Small intestine (tissue), 7 donors: ENCODE data around the gene PF4V1. TPM values are rescaled to one million over a fixed set of nuclear protein-coding genes. Genes with fewer than 3 reads are reported as not detected.
"Not testable (repeated sequence)": the region's sequence is repeated elsewhere in the genome, so short reads cannot be mapped to it uniquely, and the experiment has no call there.

Source experiments
- DNase-seq, 2 donors: peaks; one replicate each; pipeline versions ENCODE4 v3.0.0 to v3.0.0-alpha.2; 2013
- FAIRE-seq: peaks from 2 replicates; lab custom pipeline; 2012; peaks lifted over from hg19 to GRCh38; lab: Jason Lieb, UNC
- H3K27ac ChIP-seq, 3 donors: one replicate each; pipeline ENCODE4 v1.5.1; 2013; ENCODE audit warnings: low read length in 2 of 3, mild to moderate bottlenecking in 2 of 3, control low read depth in 1 of 3, inconsistent platforms in 1 of 3, low read depth in 1 of 3, moderate library complexity in 1 of 3
- H3K27me3 ChIP-seq, 3 donors: one replicate each; pipeline ENCODE4 v1.6.1; 2013; ENCODE audit warnings: low read length in 3 of 3, inconsistent platforms in 1 of 3; ENCODE audit not compliant: control insufficient read depth in 3 of 3, insufficient read depth in 3 of 3
- H3K36me3 ChIP-seq, 3 donors: one replicate each; pipeline ENCODE4 v1.6.1; 2013; ENCODE audit warnings: low read length in 3 of 3, inconsistent platforms in 1 of 3, low read depth in 1 of 3, mild to moderate bottlenecking in 1 of 3, moderate library complexity in 1 of 3; ENCODE audit not compliant: control insufficient read depth in 3 of 3, insufficient read depth in 2 of 3
- H3K4me1 ChIP-seq, 3 donors: one replicate each; pipeline ENCODE4 v1.6.1; 2013; ENCODE audit warnings: low read length in 2 of 3, inconsistent platforms in 1 of 3, low read depth in 1 of 3, mild to moderate bottlenecking in 1 of 3, moderate library complexity in 1 of 3; ENCODE audit not compliant: control insufficient read depth in 3 of 3, insufficient read depth in 2 of 3
- H3K4me3 ChIP-seq, 3 donors: one replicate each; pipeline ENCODE4 v1.5.1; 2013; ENCODE audit warnings: low read length in 3 of 3, control low read depth in 1 of 3, inconsistent platforms in 1 of 3, low read depth in 1 of 3, mild to moderate bottlenecking in 1 of 3, moderate library complexity in 1 of 3
- H3K9me3 ChIP-seq, 2 donors: one replicate each; pipeline ENCODE4 v1.6.1; 2013; ENCODE audit warnings: low read depth in 1 of 2, low read length in 1 of 2; ENCODE audit not compliant: control insufficient read depth in 2 of 2, insufficient read depth in 1 of 2
- WGBS, 3 donors: extraction: QIAGEN DNeasy Blood & Tissue Kit; methylation state at CpG; one replicate each; pipeline ENCODE4 v1.1.7; 2013; 5-methylcytosine and 5-hydroxymethylcytosine counted together
- polyA plus RNA-seq, 4 donors: library from polyadenylated mRNA; stranded (reverse) in 3 of 4; unstranded in 1 of 4; fragments of 200-250 nt in 3 of 4; fragments of 120-200 nt in 1 of 4; gene quantifications; one replicate each; pipeline versions ENCODE4 v1.2.1 to v1.2.3, GENCODE V29; 2013
- donor health status: healthy with polysubstance abuse.
- donor health status: control.
- donor health status: control.
- donor health status: Bipolar disorder and iron deficiency.
- donor health status: healthy.

Gene PF4V1
- polyA plus RNA-seq, 4 donors: 0.32 TPM; not detected in 3

- FAIRE-seq (no peak), DNase-seq (no peak)
- peaks cover 0 to 17% (median 2%) of the 10 kb centered on the region in 3 donors for H3K4me1 ChIP-seq
- H3K4me3 ChIP-seq: no peak overlapping the region
- H3K36me3 ChIP-seq: no peaks in the 10 kb centered on the region
- no peaks in the 10 kb centered on the region for H3K9me3 ChIP-seq
- H3K27ac ChIP-seq: no peak overlapping the region
- 59 to 84% (median 79%) methylated on average over 4 of the region's 4 CpGs for WGBS, 3 donors
- H3K27me3 ChIP-seq: no peaks in the 10 kb centered on the region
Observed at GRCh38 chr4:73897380-73898136, 44.5 kb downstream of the PF4V1 start.

- WGBS, 3 donors: 56 to 75% (median 61%) methylated on average over 3 of the region's 3 CpGs
- H3K4me3 ChIP-seq, H3K27ac ChIP-seq, H3K9me3 ChIP-seq, H3K27me3 ChIP-seq, FAIRE-seq, H3K36me3 ChIP-seq, DNase-seq: not testable (repeated sequence)
- H3K4me1 ChIP-seq: peaks cover 0 to 17% (median 2%) of the 10 kb centered on the region in 3 donors
Observed at GRCh38 chr4:73899338-73899737, 46.2 kb downstream of the PF4V1 start.

- FAIRE-seq: no peak
- no peaks in the 10 kb centered on the region for H3K9me3 ChIP-seq
- WGBS, 3 donors: 84 to 90% (median 90%) methylated on average over 5 of the region's 5 CpGs
Observed at GRCh38 chr4:73901031-73901430, 47.9 kb downstream of the PF4V1 start.

GRCh38 chr4:73902038-73902637 lies 49.0 kb downstream of the PF4V1 start:
- Histone ChIP-seq H3K9me3 (no peaks in the 10 kb centered on the region), H3K36me3 (no peaks in the 10 kb centered on the region), H3K27ac (no peak overlapping the region), H3K4me3 (no peak overlapping the region), H3K4me1 (no peaks in the 10 kb centered on the region), H3K27me3 (no peaks in the 10 kb centered on the region)
- 80 to 83% (median 81%) methylated on average over 1 of the region's 1 CpG for WGBS, 3 donors
- no peak for DNase-seq
- FAIRE-seq: no peak

More at GRCh38 chr4:73901031-73901430, 47.9 kb downstream of the PF4V1 start:
- H3K27me3 ChIP-seq: no peaks in the 10 kb centered on the region
- H3K27ac ChIP-seq: no peak overlapping the region
- H3K36me3 ChIP-seq: no peaks in the 10 kb centered on the region
- no peak for DNase-seq
- no peak overlapping the region for H3K4me3 ChIP-seq
- H3K4me1 ChIP-seq: peaks cover 0 to 1% (median 0%) of the 10 kb centered on the region in 3 donors

GRCh38 chr4:73902817-73903547 lies 49.9 kb downstream of the PF4V1 start:
- 84 to 88% (median 87%) methylated on average over 3 of the region's 3 CpGs for WGBS, 3 donors

More at GRCh38 chr4:73902817-73903547, 49.9 kb downstream of the PF4V1 start:
- Histone ChIP-seq H3K36me3 (no peaks in the 10 kb centered on the region), H3K4me1 (no peaks in the 10 kb centered on the region), H3K27ac (no peak overlapping the region), H3K9me3 (no peaks in the 10 kb centered on the region), H3K4me3 (no peak overlapping the region), H3K27me3 (no peaks in the 10 kb centered on the region)
- DNase-seq (no peak), FAIRE-seq (no peak)

Other genes starting within 250 kb of the PF4V1 start
- gene RASSF6, start 232.9 kb upstream of the PF4V1 start, polyA plus RNA-seq: 10 to 100 TPM in 3 of 4 donors, 1 to 10 TPM in 1; 4.1 to 18.2 (median 15.5) TPM
- 1 to 10 TPM in 3 of 4 donors, under 1 TPM in 1; 0.59 to 8.6 (median 2.3) TPM for gene CXCL8, start 112.7 kb upstream of the PF4V1 start, polyA plus RNA-seq
- gene CXCL6, start 16.6 kb upstream of the PF4V1 start, polyA plus RNA-seq: 1 to 10 TPM in 2 of 4 donors, under 1 TPM in 1, not detected in 1; 0.49 to 5.9 (median 1.6) TPM
- 10 to 100 TPM in 2 of 4 donors, 1 to 10 TPM in 2; 2.9 to 13.8 (median 10.1) TPM for gene CXCL1, start 16.1 kb downstream of the PF4V1 start, polyA plus RNA-seq
- under 1 TPM in 2 of 4 donors, not detected in 2; 0.68 to 0.73 TPM for gene PF4, start 128.7 kb downstream of the PF4V1 start, polyA plus RNA-seq
- gene PPBP, start 134.9 kb downstream of the PF4V1 start, polyA plus RNA-seq: 1 to 10 TPM in 1 of 4 donors, not detected in 3; 1.5 TPM
- 1 to 10 TPM in 1 of 4 donors, under 1 TPM in 1, not detected in 2; 0.74 to 1.8 TPM for gene CXCL5, start 145.4 kb downstream of the PF4V1 start, polyA plus RNA-seq
- gene CXCL3, start 185.4 kb downstream of the PF4V1 start, polyA plus RNA-seq: 1 to 10 TPM in 2 of 4 donors, under 1 TPM in 1, not detected in 1; 0.89 to 5.6 (median 4.9) TPM
- 10 to 100 TPM in 1 of 4 donors, 1 to 10 TPM in 3; 1.1 to 24.4 (median 4.4) TPM for gene CXCL2, start 245.9 kb downstream of the PF4V1 start, polyA plus RNA-seq